GM10847 (cell line): ENCODE data around the gene DLGAP1.

Experiments
- POLR2A ChIP-seq: IDR thresholded peaks from 2 replicates; pipeline ENCODE4 v1.6.1; 2011; ENCODE audit not compliant: insufficient read length; ENCODE audit errors: extremely low read depth

DLGAP1 gene

DNA sequence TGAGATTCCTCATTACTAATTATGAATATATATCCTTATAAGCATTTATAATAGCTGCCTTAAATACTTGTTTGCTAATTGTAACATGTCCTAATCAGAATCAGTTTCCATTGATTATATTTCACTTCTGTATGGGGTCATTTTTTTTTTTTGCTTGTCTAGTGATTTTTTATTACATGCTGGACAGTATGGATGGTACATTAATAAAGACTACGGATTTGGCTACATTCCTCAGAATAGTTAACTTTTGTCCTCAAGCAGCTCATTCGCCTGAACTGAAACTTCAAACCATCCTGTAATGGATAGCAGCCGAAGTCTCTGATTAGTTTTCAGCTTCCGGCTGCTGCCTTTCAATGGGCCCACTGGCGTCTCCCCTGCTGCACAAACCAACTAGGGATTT lies 993.4 kb downstream of the DLGAP1 start:
- TF ChIP-seq POLR2A = no peak

DNA sequence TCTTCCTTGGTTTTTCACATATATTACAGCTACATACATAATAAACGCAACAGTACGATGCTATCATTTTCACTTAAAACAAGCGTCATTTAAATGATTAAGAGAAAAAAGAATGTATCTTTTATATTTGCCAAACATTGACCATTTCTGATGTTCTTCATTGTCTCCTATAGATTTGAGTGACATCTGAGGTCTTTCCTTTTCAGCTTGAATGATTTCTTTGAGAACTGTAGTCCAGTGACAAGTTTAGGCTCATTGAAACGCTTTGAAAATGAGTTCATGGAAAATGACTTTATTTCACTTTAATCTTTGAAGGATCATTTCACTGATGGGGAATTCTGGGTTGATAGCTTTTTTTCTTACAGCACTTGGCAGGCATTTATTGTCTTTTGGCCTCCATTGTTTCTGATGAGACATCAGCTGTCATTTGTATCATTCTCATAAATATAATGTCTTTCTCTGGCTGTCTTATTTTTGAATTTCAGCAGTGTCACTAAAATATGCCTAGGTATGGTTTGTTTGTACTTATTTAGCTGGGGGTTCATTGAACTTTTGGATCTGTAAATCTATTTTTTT lies 994.2 kb downstream of the DLGAP1 start:
- no peak for TF ChIP-seq POLR2A

- no peak for TF ChIP-seq POLR2A
Measured at GRCh38 chr18:3458952-3459853, 995.9 kb downstream of the DLGAP1 start.

GRCh38 chr18:3458378-3458777 lies 996.7 kb downstream of the DLGAP1 start:
- no peak for TF ChIP-seq POLR2A

- no peak for TF ChIP-seq POLR2A
Measured at GRCh38 chr18:3457261-3457724, 997.8 kb downstream of the DLGAP1 start.

DNA sequence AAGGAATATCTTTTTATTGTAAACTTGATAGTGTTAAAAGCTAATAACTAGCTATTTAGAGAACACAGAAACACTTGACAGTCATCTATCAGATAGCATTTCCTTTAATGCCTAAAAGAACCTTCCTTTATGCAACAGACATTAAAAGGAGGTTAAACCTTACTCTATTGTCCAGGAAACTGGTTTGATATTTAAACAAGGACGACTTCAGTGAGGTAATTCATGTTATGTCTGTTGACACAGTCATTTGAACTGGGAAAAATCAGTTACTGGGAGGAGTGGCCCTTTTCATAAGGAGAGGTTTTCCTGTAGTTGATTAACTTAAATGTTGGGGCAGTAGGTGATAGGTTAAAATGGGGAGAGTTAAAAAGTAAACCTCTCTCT lies 998.4 kb downstream of the DLGAP1 start:
- no peak for TF ChIP-seq POLR2A

GRCh38 chr18:3455907-3456685 lies 999.0 kb downstream of the DLGAP1 start:
- TF ChIP-seq POLR2A = no peak

DNA sequence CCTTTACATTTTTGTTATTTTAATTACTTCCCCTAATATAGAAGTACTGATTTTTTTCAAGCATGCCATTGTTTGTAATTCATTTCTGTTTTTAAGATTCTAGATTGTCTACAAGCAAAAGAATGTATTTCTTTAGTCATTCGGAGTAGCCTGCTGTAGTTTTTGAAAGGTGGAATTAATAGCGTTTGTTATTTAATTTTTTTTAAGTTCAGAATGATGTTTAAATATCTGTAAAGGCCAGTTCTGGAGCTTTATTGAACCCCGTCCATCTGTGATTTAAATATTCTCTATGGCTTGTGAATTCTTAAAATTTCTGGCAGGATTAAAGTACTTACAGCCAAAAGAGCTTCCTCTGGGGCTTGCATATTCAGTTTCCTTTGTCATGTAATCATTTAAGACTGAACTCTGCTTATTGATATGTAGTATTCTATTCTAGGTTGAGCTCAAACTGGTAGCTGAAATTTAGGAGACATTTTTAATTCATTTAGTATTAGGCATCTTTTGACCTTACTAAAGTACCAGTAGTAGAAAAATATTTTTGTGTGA lies 999.9 kb downstream of the DLGAP1 start:
- no peak for TF ChIP-seq POLR2A

DNA sequence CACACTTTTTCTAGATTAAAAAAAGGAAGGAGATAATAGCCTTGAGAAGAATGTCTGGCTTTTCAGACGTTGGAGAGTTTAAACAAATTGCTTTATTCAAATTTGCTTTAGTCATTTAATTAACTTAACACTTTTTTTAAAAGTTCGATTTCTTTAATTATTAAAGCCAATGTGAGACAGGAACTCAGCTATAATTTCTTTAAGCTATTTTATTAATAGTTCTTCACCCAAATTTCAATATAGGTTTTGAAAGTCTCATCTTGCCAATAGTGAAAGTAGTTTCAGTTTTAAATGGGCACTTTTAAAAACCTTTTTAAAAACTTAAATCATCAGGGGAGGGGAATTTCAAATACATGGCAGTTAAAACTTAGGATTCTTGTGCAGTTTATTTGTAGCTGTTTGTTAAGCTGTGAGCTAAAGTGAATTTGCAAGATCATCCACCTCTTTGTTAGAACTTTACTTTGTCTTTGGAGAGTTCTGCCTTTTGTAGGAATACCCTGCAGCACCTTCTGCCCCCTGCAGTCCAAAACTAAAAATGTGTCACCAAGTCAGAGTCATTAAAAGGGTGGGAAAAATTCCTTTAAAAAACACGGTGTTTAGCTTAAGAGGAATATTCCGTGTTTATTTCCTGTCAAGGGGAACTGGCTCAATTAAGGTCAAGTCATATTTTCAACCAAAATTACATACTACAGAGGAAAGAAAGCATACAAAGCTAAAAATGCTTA lies 1000.6 kb downstream of the DLGAP1 start:
- TF ChIP-seq POLR2A = no peak

DNA sequence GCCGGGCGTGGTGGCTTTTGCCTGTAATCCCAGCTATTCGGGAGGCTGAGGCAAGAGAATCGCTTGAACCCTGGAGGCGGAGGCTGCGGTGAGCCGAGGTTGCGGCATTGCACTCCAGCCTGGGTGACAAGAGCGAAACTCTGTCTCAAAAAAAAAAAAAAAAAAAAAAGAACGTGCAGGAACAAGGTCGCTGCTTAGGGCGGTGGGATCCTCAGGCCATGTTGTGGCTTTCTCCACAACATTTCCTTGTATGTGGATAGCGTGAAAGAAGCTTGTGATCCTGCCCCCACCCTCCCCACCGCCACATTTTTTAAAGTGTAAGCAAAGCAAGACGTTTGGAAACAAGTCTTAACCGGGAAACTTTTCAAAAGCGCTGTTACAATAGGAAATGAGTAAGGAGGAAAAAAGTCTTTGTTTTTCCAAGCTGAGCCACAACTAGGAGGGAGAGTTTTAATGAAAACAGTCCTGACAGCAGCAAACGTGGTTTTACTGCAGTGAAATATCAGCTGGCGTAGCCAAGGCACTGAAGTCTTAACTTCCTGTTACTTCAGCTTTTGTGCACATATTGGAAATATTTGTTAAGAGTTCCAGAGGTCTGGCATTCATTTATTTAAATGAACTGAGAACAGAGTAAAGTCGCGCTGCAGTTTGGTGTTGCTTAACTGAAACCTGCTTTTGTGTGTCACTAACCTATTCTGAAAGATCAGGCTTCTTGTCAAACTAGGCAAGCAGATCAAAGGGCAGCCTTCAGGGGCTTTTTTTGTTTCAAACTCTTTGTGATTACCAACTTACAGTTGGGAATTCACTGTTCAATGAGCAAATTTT lies 1001.4 kb downstream of the DLGAP1 start:
- TF ChIP-seq POLR2A = no peak

DNA sequence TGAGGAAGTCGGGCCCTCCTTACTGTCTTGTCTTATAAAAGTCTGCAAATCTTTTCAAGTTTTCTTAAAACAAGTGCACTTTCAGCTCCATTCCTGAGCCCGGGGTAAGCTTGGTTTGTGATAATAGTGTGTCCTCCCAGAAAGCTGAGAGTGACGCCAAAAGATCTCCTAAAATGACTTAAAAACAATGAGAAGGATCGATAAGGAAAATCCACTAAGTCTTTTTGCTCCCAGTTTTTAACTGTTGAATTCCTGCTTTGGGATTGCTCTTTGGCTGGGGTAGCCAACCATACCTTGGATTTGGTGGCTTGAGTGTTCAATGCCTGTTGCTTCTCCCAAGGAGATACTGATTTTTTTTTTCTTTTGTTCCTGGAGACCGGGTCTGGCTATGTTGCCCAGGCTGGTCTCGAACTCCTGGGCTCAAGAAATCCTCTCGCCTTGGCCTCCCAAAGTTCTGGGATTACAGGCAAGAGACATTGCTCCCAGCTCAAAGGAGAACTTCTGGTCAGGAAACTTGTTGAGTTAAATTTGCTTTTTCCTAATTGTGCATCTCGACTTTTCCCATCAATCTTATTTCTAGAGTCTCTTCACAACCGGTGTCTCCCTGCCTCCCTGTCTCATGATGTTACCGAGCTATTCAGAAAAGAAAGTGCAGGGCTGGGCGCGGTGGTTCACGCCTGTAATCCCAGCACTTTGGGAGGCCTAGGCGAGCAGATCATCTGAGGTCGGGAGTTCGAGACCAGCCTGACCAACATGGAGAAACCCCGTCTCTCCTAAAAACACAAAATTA lies 1002.2 kb downstream of the DLGAP1 start:
- TF ChIP-seq POLR2A = no peak

DNA sequence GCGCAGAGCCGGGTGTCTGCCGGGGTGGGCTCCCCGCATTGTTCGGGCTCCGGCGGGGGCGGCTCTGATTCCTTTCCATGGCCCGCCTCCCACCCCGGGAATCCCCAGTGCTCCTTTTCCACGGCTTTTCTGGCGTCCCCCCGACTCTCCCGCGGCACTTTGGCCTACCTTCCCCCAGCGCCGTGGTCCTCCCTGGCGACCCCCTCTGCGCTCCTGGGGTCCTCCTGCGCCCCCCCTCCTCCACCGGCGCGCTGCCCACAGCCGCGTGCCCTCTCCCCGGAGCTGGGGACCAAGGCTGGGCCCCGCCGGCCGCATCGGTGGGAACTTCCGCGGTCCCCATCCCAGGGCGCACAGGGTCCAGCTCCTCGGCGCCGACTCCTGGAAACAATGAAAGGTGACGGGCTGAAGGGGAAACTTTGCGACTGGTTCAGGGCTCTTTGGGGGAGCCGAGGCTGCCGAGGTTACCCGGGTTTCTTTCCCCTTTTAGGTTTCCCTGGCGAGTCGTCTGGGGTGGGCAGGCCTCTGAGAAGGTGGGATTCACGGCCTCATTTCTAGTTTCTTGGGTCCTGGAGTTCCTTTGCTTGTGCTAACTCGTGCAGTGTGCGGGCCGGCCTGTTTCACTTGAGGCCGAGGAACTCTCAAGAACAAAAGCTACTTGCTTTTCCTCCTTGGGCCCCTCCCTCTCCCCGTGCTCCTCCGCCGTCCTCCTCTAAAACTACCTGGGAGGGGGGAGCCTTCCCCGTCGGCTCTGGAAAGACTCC lies 1002.9 kb downstream of the DLGAP1 start:
- no peak for TF ChIP-seq POLR2A
